22Rv1 (cell line): ENCODE results near the gene ISCA2.

Experiments used
- ZFX ChIP-seq: fragments of 450-650 bp; IDR thresholded peaks from 2 replicates; pipeline ENCODE4 v1.6.1; 2017; ENCODE audit warnings: antibody characterized with exemption, borderline replicate concordance
- TF ChIP-seq, protein P1 (sequence below): fragments of 450-650 bp; IDR thresholded peaks from 2 replicates; pipeline ENCODE4 v1.5.1; 2017; ENCODE audit warnings: mild to moderate bottlenecking

DNA sequence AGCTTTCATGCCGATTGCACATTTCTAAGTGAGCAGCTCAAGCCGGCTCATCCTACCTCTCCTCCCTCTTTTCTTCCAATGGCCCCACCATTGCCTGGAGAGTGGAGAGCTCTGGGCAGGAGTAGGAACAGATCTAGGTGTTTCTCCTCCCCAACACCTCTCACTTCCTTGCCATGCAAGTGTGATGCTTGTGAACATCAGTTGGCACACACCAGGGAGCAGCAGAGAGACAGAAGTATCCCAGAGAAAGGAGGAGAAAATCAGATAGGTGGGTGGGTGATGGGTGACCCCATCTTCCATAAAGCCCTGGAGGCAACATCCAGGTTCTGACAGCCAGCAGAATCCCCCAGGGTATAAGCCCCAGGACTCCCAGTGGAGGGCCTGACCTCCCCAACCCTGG lies 28.2 kb upstream of the ISCA2 start:
- TF ChIP-seq, protein P1, sequence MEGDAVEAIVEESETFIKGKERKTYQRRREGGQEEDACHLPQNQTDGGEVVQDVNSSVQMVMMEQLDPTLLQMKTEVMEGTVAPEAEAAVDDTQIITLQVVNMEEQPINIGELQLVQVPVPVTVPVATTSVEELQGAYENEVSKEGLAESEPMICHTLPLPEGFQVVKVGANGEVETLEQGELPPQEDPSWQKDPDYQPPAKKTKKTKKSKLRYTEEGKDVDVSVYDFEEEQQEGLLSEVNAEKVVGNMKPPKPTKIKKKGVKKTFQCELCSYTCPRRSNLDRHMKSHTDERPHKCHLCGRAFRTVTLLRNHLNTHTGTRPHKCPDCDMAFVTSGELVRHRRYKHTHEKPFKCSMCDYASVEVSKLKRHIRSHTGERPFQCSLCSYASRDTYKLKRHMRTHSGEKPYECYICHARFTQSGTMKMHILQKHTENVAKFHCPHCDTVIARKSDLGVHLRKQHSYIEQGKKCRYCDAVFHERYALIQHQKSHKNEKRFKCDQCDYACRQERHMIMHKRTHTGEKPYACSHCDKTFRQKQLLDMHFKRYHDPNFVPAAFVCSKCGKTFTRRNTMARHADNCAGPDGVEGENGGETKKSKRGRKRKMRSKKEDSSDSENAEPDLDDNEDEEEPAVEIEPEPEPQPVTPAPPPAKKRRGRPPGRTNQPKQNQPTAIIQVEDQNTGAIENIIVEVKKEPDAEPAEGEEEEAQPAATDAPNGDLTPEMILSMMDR: no peak
- TF ChIP-seq ZFX: no peak
